Inferior parietal cortex (tissue), 1 donor: ENCODE measurements around the gene BCAR3.

ENCODE experiments used
- DNase-seq: peaks from one replicate; pipeline ENCODE4 v3.0.0-alpha.2; 2016; ENCODE audit errors: extremely low spot score

BCAR3 gene

DNA sequence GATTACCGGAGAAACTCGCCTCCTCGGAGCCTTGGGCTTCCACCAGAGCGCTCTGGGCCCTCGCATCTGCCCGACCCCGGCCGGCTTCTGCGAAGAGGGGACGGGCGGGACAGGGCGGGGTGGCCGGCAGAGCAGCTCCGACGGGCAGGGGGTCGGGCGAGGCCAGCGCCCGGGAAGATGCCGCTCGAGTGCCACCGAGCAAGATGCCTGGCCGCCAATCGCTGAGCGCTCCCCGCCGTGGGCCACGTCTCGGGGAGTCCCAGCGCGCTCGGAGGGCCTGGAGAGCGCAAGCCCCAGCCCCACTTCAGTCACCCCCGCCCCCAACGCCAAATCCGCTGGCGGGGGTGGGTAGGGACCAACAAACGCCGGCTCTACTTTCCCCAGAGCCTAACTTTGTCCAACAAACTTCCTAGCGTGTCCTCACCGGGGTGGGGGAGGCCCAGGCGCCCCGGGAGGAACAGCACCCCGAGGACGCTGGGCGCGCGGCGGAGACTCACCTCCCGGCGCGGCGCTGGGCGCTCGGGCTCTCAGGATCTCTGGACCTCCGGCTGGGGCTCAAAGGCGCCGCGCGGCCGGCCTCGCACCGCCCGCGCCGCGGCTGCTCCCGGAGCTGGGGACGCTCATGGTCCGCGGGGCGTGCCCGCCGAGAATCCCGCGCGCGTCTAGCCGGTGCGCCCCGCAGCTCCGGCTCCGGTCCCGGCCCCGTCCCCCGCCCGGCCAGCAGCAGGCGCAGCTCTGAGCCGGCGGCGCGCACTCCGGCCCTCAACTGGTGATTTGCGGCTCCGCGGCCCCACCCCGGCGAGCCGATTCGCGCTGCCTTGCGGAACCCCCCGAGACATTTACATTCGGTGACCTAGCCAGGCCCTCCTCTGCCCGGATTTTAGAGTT lies at the start of gene BCAR3:
Gene BCAR3, minus strand, starts transcription at position 737 of the 888 bp plus-strand sequence. CDS start 6,907 bp downstream, outside the sequence.
- no peak for DNase-seq

DNA sequence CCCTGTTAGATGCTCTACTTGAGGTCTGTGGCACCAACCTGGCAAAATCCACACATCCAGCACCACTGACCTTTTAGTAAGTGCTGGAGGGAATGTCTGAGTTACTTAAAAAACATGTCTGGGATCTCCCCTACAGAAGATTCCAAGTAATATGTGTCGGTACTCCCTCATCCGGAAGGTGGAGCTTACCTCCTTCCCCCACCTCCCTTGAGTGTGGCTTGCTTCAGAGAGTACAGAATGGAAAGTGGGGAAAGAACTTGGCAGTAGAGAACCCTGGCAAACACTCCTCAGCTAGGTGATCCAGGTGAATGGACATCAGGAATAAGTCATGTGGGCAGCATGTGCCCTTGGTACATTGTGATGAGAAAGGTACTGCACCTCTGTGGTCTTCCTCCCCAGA lies 49.0 kb upstream of the BCAR3 start:
- no peak for DNase-seq

DNA sequence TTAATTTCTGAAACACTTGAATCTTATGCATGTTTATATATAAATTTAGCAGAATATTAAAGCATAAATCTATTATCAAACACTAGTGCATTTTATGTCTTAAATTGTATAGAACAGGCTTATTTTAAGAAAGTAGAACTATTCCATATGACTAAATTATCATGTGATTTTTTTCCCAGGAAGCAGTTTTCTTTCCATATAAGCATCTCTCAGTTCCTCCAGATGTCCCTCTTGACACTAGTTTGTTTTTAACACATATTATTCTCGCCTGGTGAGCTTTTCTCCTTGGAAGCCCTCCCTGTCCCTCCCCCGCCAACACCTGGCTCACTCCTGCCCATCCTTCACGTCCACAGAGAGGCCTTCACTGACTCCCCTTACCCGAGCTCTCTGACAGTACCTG lies 48.3 kb upstream of the BCAR3 start:
- no peak for DNase-seq

DNA sequence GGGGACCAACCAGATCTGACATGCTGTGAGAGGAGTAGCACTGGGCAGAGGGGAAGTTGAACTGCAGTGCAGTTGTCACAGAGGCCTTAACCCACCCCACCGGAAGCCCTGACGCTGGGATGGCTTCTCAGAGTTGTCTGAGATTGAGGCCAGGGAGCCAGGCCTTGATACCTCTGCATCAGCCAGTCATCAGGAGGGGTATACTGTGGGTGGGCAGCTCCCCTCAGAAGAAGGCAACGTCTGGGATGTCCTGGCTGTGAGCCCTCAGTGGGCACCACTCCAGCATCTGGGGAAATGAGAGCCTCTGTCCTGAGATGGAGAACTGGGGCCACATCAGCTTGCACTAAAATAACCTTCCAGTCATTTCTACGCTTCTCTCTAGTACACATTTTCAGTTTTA lies 47.9 kb upstream of the BCAR3 start:
- no peak for DNase-seq

DNA sequence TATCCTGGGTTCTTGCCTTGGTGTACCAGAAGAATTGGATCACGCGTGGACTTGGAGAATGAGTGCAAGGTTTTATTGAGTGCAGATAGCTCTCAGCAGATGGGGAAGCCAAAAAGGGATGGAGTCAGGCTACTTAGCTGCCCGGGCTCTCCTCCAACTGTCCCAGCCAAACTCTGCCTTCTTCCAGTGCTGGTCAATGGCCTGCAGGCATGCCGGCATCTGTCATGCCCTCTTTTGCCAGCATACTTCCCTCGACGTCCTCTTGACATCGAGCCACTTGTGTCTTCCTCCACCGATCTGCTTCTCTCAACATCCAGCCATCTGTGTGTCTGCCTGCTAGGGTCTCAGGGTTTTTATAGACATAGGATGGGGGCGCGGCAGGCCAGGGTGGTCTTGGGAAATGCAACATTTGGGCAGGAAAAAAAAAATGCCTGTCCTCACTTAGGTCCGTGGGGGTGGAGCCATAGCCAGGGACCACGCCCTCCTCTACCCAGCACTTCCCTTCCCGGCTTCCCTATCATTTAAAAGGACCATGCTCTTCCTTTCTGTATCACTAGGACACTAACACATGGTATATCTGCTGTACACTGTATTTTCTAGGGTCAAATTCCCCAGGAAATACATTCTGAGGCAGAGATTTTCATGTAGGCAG lies 47.0 kb upstream of the BCAR3 start:
- DNase-seq = no peak

DNA sequence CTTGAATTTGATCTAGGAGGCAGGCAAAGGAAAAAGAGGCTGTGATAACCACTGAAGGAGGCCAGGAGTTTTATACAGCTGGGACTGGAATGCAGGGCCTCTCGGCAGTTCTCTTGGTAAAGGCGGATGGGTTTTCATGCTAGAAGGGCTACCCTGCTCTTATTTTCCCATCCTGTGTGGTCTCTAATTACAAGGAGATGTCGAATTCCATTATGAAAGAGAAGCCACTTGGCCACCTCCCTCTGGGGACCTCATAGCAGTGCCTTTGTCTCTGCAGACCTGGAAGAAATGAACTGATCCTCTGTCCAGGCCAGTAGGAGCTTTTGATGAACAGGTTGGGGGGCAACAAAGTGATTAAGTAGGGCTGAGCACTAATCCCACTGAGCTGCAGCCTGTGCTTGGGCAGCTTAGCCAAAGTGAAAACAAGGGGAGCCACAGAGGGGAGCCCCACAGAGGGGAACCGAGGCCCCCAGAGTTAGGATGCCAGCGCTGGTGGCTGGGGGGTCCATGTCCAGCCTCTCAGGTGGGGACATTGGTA lies 42.2 kb upstream of the BCAR3 start:
- DNase-seq = no peak

DNA sequence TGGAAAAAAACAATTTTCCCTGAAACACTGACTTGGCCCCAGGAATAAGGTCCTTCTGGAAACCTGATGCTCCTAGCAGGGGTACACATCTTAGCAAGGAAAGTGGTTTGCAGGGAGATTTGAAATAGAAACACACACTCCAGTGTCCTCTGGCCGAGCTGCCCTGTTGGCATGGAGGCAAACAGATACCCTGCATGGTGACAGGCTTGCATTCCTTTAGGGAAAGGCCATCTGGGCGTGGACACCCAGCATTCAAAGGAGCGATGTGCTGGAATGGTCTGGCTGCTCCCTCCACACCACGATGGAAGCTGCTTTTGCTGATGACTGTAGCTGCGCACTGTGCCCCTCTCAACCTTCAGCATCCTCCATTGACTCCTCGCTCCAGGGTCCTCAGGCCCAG lies 41.5 kb upstream of the BCAR3 start:
- DNase-seq = no peak

DNA sequence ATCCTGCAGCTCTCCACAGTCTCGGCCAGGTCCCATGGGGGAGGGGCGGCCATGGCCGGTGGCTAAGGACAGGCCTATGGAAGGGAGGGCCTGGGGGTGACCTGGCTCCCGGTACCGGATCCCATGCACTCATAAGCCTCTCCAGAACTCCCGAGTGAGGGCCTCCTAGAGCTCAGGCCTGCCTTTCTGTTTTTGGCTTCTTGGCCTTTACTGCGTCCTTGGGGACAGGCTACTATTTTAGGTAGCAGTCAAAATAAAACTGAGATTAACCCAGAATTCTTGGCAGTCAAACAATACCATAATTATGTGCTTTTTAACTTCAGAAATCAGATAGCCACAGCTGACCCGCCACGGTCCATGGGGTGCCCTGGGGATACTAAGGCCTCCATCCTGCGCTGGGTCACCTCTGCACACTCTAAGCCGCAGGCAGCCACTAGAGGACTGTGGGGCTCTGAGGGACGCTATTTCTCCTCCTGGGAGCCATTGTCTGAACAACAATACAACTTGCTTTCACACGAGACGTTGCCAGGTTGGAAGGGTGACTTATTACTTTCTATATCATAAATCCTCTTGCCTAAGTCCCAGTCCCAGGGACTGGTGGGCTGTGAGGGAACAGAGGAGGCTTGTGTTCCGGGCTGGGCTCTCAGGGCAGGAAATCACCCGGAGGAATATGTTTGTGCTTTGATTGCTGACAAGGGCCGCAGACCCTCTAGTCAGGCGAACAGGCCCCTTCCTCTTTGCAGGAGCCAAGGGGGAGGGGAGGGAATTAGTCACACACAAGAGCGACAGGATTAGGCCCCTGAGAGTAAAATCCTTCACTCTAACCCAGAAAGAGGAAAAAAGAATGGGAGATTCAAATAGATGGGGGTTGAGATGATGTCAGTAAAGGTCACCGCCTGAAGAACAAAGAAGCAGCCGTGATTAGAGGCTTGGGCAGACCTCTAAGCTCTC lies 40.7 kb upstream of the BCAR3 start:
- no peak for DNase-seq

DNA sequence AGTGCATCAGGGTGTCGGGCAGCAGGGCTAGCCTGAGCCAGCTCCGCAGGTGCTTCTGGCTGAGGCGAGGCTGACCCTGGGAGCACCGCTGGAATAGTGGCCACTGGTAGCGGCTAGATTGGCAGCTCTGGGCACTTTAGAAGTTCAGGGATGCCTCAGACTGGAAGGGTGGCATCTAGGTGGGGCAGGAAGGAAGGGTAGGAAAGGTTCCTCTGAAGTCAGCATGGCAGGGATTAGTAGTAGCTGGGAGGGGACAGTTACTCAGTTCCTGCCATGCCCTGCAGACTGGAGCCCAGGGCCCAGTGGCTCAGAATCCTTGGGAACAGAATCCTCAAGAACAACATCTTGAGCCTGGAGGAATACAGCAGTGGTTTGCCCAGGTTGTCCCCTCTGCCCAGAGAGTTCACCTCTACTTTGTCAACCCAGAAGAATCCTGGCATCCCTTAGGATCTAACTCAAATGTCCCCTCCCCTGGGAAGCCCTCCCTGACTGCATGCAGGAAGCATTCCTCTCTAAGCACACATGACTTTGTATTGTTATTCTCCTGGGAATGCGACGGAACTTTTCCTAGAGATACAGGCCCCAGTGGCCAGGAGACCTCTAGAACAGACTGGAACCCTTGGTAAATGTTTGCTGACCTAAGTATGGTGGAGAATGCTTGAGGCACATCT lies 39.5 kb upstream of the BCAR3 start:
- no peak for DNase-seq

DNA sequence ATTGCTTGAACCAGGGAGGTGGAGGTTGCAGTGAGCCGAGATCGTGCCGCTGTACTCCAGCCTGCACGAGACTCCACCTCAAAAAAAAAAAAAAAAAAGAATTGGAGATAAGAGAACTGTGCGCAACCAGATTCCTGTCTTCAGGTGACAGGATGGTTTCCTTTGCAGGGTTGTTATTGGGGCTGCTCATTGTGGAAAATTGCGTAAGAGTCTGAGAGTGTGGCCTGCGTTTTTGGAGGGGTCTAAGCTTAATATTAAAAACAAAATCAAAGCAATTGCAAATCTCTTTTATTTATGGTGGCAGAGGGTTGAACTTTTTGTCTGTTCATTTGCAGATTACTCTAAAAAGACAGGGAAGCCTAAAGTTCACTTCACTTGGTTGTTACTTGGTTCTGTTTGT lies 36.0 kb upstream of the BCAR3 start:
- no peak for DNase-seq

DNA sequence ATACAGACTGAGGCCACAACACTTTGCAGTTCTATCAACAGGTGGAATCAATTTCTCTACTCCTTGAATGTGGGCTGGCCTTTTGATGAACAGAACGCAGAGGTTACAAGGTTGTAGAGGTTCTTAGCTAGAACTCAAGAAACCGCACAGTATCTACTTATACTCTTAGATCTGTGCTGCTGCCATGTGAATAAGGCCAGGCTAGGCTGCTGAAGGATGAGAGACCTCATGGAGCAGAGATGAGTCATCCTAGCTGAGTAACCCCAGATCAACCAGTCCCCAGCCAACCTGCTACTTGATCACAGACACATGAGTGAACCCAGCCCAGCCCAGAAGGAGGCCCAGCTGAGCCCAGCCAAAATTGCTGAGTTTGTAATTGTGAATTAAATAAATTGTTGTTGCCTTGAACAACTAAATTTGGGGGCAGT lies 35.3 kb upstream of the BCAR3 start:
- no peak for DNase-seq

DNA sequence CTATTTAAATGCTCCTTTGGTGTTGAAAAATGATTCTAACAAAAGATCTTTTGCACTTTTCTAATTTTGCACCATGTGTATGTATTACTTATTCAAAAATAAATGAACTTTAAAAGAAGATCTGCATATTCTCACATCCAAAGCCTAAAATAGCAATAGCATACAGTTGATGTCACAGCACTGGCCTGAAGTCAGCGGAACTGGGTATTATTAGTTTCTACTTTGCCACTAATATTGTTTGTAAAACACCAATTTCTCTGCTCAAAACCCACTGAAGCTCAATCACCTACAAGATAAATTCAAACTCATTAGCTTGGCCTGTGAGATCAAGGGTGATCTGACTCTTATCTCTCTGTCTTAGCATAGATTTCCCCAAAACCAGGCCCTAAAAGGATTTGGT lies 34.5 kb upstream of the BCAR3 start:
- DNase-seq = no peak

DNA sequence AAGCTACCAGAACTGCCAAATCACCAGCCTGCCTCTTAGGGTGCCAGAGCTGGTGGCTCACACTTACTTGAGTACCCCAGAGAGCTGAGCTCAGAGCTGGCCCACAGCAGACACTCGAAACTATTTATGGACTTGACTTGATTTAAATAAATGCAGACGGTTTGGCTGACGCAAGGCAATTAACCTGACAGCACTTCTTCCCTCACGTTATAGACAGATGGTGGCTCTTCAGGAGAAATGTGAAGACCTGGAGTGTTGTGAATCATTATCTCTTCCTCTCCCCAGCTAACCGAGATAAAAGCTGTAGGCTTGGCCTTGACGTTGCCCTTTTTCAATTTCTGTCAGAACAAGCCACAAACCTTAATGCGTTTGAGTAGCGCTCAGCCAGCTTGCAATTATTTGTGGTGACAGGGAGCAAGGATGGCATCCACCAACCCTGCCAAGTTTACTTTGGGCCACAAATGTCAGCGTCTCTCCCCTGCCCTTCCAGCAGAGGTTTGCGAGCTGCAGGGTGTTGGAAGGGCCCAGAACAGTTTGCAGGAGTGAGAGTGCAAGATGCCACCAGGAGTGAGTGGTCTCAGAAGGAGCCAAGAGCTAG lies 34.0 kb upstream of the BCAR3 start:
- DNase-seq = no peak

DNA sequence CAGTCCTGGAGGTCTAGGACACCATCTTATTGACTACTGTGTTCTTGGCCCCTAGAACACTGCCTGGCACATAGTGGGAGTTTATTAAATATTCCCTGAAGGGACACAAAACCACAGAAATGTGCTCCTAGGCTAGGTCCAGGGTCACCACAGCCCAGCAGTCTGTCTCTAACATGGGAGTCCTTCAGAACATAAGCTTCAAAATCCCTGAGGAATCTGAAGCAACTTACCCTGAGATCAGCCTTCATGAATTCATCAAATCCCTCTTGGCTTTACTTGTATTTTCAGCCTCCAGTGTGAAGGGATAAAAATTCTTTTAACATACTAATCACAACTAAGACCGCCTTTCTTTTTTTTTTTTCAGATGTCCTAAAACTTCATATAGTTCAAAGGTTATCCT lies 32.7 kb upstream of the BCAR3 start:
- no peak for DNase-seq

DNA sequence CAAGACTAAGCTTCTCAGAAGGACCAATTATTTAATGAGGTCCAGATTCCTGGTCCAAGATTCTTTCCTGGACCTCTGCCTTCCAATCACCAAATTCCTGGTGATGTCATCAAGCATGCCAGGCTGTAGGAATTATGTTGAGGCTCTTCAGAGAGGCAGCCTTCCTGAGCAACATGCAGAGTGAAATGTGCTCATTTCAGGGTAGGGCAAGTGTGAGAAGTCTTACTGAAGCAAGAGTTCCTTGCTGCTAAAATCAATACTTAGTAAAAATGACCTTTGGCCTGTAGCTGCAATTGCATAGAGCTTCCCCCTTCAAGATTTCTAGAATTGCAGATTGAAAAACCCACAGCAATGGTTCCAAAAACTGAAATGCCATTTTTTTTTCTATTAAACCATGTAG lies 31.7 kb upstream of the BCAR3 start:
- DNase-seq = no peak

DNA sequence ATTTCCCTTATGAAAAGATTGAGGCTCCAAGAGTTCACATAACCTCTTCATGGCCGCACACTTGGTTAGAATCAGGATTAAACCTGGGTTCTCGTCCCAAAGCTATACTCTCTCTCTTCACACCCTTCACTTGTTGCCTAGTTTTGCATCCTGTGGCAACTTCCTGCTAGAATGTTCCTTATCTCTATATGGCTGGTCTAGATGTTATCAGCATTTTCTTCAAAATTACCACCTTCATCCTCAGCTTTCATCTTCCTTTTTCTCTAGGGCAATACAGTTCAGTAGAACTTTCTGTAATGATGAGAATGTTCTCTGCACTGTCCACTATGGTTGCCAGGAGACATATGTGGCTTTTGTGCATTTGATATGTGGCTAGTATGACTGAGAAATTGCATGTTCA lies 31.1 kb upstream of the BCAR3 start:
- no peak for DNase-seq

DNA sequence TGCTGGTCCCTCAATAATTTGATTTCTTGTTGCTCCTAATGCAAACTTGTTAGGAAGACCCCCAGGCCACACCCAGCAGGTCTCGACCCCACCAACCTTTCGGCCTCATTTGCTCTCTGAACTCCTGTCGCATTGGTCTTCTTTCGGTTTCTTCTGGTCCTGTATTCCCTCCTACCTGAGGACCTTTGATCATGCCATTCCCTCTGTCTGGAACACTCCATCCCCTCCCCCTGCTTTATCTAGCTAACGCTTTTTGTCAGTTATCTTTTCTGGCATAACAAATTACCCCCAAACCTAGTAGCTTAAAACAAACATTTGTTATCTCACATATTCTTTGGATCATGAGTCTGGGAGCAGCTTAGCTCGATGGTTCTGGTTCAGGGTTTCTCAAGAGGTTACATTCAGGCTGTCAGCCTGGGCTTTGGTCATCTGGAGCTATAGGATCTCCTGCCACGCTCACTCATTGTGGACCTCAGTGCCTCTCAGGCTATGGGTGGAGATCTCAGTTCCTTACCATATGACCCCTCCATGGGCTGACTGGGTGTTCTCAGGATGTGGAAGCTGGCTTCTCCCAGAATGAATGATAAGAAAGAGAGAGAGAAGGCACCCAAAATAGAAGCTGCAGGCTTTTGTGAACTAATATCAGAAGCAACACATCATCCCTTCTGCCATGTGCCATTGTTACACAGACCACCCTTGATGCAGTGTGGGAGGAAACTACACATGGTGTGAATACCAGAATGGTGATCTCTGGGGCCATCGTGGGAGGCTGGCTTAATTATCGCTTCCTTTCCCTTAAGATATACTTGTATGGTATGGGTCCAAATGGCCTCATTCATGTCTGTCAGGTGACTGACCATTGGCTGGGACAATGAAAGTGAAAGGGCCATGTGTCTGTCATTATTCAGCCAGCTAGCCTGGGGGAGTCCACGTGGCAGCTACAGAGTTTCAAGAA lies 29.1 kb upstream of the BCAR3 start:
- no peak for DNase-seq

DNA sequence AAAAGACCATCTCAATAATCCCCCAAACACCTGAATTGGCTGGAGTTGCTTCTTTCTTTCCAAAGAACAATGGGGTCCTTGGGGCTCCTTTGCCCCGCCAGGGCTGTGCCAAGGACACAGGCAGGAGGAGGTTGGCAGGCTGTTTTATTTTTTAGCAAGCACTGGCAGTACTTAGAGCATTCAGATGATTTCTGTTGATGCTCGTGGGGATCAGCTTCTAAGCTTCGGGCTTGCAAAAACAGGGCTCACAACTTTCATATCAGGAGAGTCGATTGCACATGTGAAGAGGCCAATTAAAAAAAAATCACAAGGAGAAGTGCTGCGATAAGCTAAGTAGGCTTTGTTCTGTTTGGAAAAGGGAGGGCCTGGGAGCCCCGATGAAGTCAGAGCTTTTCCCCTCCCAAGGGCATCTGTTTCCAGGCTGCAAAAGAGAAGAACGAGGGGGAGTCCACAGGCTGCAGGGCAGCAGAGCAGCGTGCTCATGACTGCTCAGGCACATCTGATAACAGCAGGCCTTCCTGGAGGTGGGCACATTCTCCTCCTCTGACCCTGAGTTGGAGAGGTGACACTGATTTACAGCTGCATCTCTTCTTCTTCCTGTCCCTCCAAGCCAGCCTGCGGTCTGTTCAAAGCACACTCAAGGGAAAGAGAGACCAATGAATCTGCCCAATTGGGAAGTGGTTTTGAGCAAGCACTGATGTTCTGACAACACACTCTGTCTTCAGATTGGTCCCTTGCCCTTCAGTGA lies 27.3 kb upstream of the BCAR3 start:
- DNase-seq = no peak

DNA sequence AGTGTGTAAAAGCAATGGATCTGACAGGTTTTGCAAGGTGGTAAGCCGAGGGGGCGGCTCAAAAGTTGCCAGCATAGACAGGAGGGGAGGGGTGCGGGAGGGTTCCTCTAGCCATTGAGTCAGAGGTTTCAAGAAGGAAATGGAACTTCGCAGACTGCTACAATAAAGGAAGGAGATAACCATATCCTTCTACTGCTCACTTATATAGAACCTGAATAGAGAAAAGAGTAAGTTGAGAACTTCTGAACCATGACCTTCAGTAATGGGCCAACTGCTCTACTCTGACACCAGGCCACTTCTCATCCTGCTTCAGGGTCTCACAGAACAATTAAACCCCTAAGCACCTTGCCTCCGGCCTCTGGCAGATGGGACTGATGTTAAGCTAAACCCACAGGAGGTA lies 26.3 kb upstream of the BCAR3 start:
- no peak for DNase-seq
